Astrocyte (in vitro differentiated cells and primary cell): Measurements from ENCODE around the gene HSPH1. TPM values are rescaled to one million over a fixed set of nuclear protein-coding genes. Genes with fewer than 3 reads are reported as not detected.

Experiments
- DNase-seq: peaks from one replicate; pipeline ENCODE4 v3.0.0-alpha.2; 2010; ENCODE audit warnings: low read depth
- FAIRE-seq: peaks from 2 replicates; lab custom pipeline; 2011; peaks lifted over from hg19 to GRCh38; lab: Jason Lieb, UNC
- H2AFZ ChIP-seq: 2 replicates; pipeline ENCODE4 v1.6.0; 2012; ENCODE audit warnings: low read depth, low read length, inconsistent platforms
- H3K27ac ChIP-seq: 2 replicates; pipeline ENCODE4 v1.5.1; 2011; ENCODE audit warnings: low read depth, low read length, inconsistent platforms
- H3K27me3 ChIP-seq: 2 replicates; pipeline ENCODE4 v1.6.0; 2011; ENCODE audit warnings: low read length, inconsistent platforms; ENCODE audit not compliant: insufficient read depth
- H3K36me3 ChIP-seq: 2 replicates; pipeline ENCODE4 v1.5.1; 2011; ENCODE audit warnings: low read length, inconsistent platforms; ENCODE audit not compliant: insufficient read depth
- H3K4me1 ChIP-seq: 2 replicates; pipeline ENCODE4 v1.5.1; 2011; ENCODE audit warnings: low read length, inconsistent platforms; ENCODE audit not compliant: insufficient read depth
- H3K4me2 ChIP-seq: 2 replicates; pipeline ENCODE4 v1.6.0; 2012; ENCODE audit warnings: low read length, inconsistent platforms
- H3K4me3 ChIP-seq: 2 replicates; pipeline ENCODE4 v1.5.1; 2011; ENCODE audit warnings: low read depth, mild to moderate bottlenecking, low read length, inconsistent platforms; ENCODE audit not compliant: insufficient read depth
- H3K79me2 ChIP-seq: 2 replicates; pipeline ENCODE4 v1.6.0; 2012; ENCODE audit warnings: mild to moderate bottlenecking, low read length, inconsistent platforms; ENCODE audit not compliant: insufficient read depth
- H3K9ac ChIP-seq: 2 replicates; pipeline ENCODE4 v1.6.0; 2012; ENCODE audit warnings: mild to moderate bottlenecking, low read length, inconsistent platforms
- H3K9me3 ChIP-seq: 2 replicates; pipeline ENCODE4 v1.5.1; 2012; ENCODE audit warnings: low read depth, mild to moderate bottlenecking, low read length, inconsistent platforms; ENCODE audit not compliant: insufficient read depth
- H4K20me1 ChIP-seq: 2 replicates; pipeline ENCODE4 v1.6.0; 2012; ENCODE audit warnings: low read length, inconsistent platforms; ENCODE audit not compliant: insufficient read depth
- H3K27ac Mint-ChIP-seq: one replicate; pipeline ENCODE4 v1.8.0; 2021; ENCODE audit warnings: mild to moderate bottlenecking, mixed read lengths; ENCODE audit not compliant: unreplicated experiment
- H3K27me3 Mint-ChIP-seq: one replicate; pipeline ENCODE4 v1.8.0; 2021; ENCODE audit warnings: low read depth, mixed read lengths; ENCODE audit not compliant: unreplicated experiment
- H3K36me3 Mint-ChIP-seq: one replicate; pipeline ENCODE4 v1.8.0; 2021; ENCODE audit warnings: low read depth, mixed read lengths; ENCODE audit not compliant: unreplicated experiment
- H3K4me1 Mint-ChIP-seq: one replicate; pipeline ENCODE4 v1.8.0; 2021; ENCODE audit warnings: low read depth, mixed read lengths; ENCODE audit not compliant: unreplicated experiment
- H3K4me3 Mint-ChIP-seq: one replicate; pipeline ENCODE4 v1.8.0; 2021; ENCODE audit warnings: mild to moderate bottlenecking, moderate library complexity, mixed read lengths; ENCODE audit not compliant: unreplicated experiment
- H3K9me3 Mint-ChIP-seq: one replicate; pipeline ENCODE4 v1.8.0; 2021; ENCODE audit warnings: mild to moderate bottlenecking, mixed read lengths; ENCODE audit not compliant: unreplicated experiment
- CTCF ChIP-seq: IDR thresholded peaks from 2 replicates; pipeline ENCODE4 v1.5.1; 2011; ENCODE audit warnings: low read depth, mild to moderate bottlenecking, inconsistent platforms, low read length, moderate library complexity; ENCODE audit not compliant: insufficient read depth
- EZH2 ChIP-seq: IDR thresholded peaks from 2 replicates; pipeline ENCODE4 v1.6.1; 2012; ENCODE audit warnings: mild to moderate bottlenecking, low read length, inconsistent platforms; ENCODE audit not compliant: insufficient read depth
- total RNA-seq: library from RNA; stranded (reverse); gene quantifications from 2 replicates; pipeline ENCODE4 v1.2.1, GENCODE V29; 2021

The HSPH1 gene
- total RNA-seq, 1 donor from 2014 or later: 145 TPM

- no peaks in the 10 kb centered on the region for H3K79me2 ChIP-seq
- no peak overlapping the region for H3K27ac Mint-ChIP-seq
- H3K9me3 ChIP-seq: no peaks in the 10 kb centered on the region
- no peaks in the 10 kb centered on the region for H4K20me1 ChIP-seq
- H3K27me3 ChIP-seq: peaks cover 40% of the 10 kb centered on the region
- H3K36me3 ChIP-seq: no peaks in the 10 kb centered on the region
- no peak overlapping the region for H3K4me2 ChIP-seq
- no peak overlapping the region for H3K27ac ChIP-seq
- peaks cover 7% of the 10 kb centered on the region for H3K9me3 Mint-ChIP-seq
- H3K4me1 Mint-ChIP-seq: peaks cover 4% of the 10 kb centered on the region
- H2AFZ ChIP-seq: no peak overlapping the region
- DNase-seq (no peak), FAIRE-seq (no peak)
- TF ChIP-seq EZH2 (no peak), CTCF (no peak)
- peaks cover 51% of the 10 kb centered on the region for H3K27me3 Mint-ChIP-seq
- no peaks in the 10 kb centered on the region for H3K4me1 ChIP-seq
- H3K4me3 ChIP-seq: no peak overlapping the region
- H3K9ac ChIP-seq: no peak overlapping the region
- H3K36me3 Mint-ChIP-seq: no peaks in the 10 kb centered on the region
- no peak overlapping the region for H3K4me3 Mint-ChIP-seq
Observed at GRCh38 chr13:31122544-31123260, 39.0 kb downstream of the HSPH1 start.

- TF ChIP-seq EZH2 (no peak), CTCF (no peak)
- H2AFZ ChIP-seq: no peak overlapping the region
- no peak overlapping the region for H3K9ac ChIP-seq
- peaks cover 41% of the 10 kb centered on the region for H3K27me3 ChIP-seq
- H3K36me3 Mint-ChIP-seq: no peaks in the 10 kb centered on the region
- H4K20me1 ChIP-seq: no peaks in the 10 kb centered on the region
- H3K36me3 ChIP-seq: no peaks in the 10 kb centered on the region
- H3K4me3 Mint-ChIP-seq: no peak overlapping the region
- H3K9me3 Mint-ChIP-seq: peaks cover 7% of the 10 kb centered on the region
- H3K4me2 ChIP-seq: no peak overlapping the region
- H3K27ac ChIP-seq: no peak overlapping the region
- H3K9me3 ChIP-seq: no peaks in the 10 kb centered on the region
- H3K4me1 Mint-ChIP-seq: peaks cover 4% of the 10 kb centered on the region
- H3K79me2 ChIP-seq: no peaks in the 10 kb centered on the region
- no peak overlapping the region for H3K27ac Mint-ChIP-seq
- H3K4me1 ChIP-seq: no peaks in the 10 kb centered on the region
- peaks cover 57% of the 10 kb centered on the region for H3K27me3 Mint-ChIP-seq
- DNase-seq: no peak
- no peak overlapping the region for H3K4me3 ChIP-seq
- FAIRE-seq: no peak
Observed at GRCh38 chr13:31122143-31122542, 39.6 kb downstream of the HSPH1 start.

- Mint-ChIP-seq H3K27me3 (peaks cover 63% of the 10 kb centered on the region), H3K4me1 (peaks cover 4% of the 10 kb centered on the region), H3K4me3 (no peak overlapping the region), H3K36me3 (no peaks in the 10 kb centered on the region), H3K9me3 (peaks cover 7% of the 10 kb centered on the region), H3K27ac (no peak overlapping the region)
- Histone ChIP-seq H3K9me3 (no peaks in the 10 kb centered on the region), H3K9ac (no peak overlapping the region), H2AFZ (no peak overlapping the region), H3K4me1 (no peaks in the 10 kb centered on the region), H4K20me1 (no peaks in the 10 kb centered on the region), H3K79me2 (no peaks in the 10 kb centered on the region), H3K4me2 (no peak overlapping the region), H3K27ac (no peak overlapping the region), H3K36me3 (no peaks in the 10 kb centered on the region), H3K4me3 (no peak overlapping the region), H3K27me3 (peaks cover 44% of the 10 kb centered on the region)
- no peak for FAIRE-seq
- no peak for DNase-seq
- TF ChIP-seq CTCF: no peak
- no peak for TF ChIP-seq EZH2
Observed at GRCh38 chr13:31121379-31122140, 40.1 kb downstream of the HSPH1 start.
